ENCODE measurements around the gene SPATA25.
A peak's percentile ranks its signal among the peaks of the same experiment; 100 is the strongest.
"Not testable (repeated sequence)": the region's sequence is repeated elsewhere in the genome, so short reads cannot be mapped to it uniquely, and the experiment has no call there.

The SPATA25 gene

DNA sequence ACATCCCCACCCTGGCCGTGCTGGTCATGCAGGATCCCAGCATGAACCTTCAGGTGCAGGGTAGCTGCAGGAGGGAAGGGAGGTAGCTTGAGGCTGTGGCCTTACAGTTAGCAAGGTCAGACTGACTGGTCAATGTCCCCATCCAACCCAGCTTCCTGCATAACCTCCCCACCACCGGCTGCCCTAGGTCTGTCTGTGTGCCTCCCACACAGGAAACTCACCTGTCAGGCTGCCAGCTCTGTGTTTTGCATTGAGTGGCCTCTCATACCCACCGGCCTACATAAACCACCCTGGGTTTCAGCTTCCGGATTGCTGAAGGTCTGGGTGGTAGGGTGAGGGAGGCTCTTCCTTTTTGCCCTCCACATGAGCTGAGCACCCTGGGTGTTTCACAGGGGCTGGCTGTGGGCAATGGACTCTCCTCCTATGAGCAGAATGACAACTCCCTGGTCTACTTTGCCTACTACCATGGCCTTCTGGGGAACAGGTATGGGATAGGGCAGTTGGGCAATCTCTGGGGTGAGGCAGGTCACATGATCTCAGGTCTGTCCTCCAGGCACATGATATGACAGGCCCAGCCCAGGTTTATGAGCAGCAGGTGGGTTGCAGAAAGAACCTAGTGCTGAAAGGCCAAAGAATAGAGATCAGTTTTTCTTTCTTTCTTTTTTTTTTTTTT is 5.5 kb upstream of the SPATA25 start:
- no peak for DNase-seq (ENCODE audit: low read depth)

DNA sequence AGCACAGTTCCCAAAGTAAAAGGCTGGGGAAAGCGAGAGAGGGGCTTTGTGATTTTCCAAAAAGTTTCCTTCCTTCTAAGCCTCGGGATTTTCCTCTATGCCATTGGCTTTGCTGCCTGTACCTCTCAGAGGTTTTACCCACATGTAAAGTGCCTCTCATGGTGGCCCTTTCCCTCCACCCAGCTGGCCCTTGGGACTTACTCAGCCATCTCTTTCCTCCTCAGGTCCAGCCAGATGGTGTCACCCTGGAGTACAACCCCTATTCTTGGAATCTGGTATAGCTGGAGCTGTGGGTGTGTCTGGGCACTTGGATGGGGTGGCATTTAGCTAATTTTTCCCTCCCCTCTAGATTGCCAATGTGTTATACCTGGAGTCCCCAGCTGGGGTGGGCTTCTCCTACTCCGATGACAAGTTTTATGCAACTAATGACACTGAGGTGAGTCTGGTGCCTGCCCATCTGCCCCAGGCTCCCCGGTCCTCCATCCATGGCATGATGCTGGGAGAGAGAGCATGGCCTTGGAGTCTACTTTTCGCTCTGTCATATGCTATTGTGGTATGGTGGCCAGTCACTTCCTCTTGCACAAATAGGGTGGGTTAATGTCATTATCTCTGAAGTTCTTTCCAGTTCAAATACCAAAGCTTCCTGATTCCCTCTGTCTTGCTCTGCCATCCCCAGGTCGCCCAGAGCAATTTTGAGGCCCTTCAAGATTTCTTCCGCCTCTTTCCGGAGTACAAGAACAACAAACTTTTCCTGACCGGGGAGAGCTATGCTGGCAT is 4.8 kb upstream of the SPATA25 start:
- no peak for DNase-seq (ENCODE audit: low read depth)

- peak; percentile 82 for DNase-seq (ENCODE audit: low read depth)
Observed at GRCh38 chr20:45890985-45891983, 3.9 kb upstream of the SPATA25 start, which contains the start of the genes CTSA and NEURL2. TSS of gene CTSA (plus strand) at chr20:45891335. CDS start at chr20:45891569, 234 bp downstream. TSS of gene NEURL2 (minus strand) at chr20:45891208. CDS start at chr20:45890991, 217 bp downstream.

DNA sequence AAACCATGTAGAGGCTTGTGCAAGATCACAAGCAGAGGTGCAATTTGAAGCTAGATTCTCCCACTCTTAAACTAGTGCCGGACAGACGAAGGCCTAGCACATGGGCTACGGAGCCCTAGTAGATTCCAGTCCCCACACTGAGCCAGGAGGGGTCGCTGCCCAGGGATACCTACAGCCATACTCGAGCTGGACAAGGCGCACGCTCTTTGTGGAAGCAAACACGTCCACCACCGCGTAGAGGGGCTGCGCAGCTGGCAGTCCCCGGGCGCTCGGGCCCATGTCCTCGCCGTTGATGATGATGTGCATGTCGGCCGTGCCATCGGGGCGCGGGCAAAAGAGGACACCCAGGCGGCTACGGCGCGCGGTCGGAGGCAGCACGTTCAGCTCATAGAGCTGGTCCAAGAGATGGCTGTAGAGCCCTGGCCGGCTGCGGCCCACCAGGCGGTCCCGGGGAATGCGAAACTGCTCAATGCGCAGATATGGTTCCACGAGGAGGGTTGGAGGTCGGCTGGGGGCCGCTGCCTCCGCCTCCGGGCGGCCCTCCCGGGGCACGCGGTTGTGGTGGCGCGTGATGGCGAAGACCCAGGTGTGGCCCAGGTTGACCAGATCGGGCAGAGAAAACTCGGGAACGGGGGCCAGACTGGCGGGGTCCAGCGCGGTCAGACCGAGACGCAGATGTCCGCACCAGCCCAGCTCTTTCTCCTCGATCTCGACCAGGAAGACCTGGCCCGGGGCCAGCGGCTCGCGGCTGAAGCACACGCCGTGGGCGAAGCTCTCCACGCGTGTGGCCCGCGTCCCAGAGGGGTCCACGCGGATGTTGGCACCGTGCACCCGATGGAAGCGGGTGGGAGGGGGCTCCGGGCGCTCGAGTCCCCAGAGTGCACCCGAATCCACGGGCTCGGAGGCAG is 2.9 kb upstream of the SPATA25 start:
- DNase-seq (ENCODE audit: low read depth) = peak; percentile 60

GRCh38 chr20:45888681-45889080 is 1.3 kb upstream of the SPATA25 start:
- DNase-seq (ENCODE audit: low read depth) = no peak

DNA sequence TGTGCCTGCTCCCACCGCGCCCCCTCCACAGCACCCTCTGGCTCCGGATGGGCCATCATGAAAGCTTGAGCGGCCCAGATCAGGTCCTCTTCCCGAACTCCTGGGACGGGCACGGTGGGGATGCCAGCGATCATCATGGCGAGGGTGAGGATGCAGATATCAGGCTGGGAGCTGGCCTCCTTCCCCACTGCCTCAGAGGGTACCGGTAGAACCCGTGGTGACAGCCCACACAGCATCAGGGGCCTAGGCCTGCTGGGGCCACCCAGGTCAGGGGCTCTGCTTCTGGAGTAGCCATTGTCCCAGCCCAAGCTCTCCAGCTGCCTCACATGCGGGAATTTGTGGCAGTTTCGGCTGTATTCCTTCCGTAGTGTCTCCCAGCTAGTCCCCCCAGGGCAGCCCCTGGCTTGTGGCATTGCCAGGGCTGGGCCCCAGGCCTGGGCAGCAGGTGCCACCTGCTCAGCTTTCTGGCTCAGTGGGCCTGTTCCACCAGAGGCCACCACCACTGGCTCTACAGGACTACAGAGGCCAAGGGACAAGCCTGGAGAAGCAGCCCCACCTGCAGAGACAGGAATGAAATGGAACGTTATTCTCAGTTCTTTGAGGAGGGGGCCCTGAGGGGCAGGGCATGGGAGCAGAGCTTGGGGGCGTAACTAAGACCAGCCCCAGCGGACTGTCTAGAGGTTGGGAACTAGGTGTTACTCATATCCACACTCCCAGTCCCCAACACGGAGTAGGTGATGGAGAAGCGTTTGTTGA is 654 bp downstream of the SPATA25 start:
- no peak for DNase-seq (ENCODE audit: low read depth)

DNA sequence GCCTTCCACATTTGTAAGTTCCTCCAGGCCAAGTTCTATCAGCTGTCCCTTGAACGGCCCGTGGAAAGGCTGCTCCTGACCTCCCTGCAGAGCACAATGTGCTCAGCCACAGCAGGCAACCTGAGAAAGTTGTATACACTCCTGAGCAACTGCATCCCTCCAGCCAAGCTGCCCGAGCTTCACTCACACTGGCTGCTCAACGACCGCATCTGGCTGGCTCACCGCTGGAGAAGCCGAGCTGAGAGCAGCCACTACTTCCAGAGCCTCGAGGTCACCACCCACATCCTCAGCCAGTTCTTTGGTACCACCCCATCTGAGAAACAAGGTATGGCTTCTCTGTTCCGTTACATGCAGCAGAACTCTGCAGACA is 4.3 kb downstream of the SPATA25 start:
- no peak for DNase-seq (ENCODE audit: low read depth)

DNA sequence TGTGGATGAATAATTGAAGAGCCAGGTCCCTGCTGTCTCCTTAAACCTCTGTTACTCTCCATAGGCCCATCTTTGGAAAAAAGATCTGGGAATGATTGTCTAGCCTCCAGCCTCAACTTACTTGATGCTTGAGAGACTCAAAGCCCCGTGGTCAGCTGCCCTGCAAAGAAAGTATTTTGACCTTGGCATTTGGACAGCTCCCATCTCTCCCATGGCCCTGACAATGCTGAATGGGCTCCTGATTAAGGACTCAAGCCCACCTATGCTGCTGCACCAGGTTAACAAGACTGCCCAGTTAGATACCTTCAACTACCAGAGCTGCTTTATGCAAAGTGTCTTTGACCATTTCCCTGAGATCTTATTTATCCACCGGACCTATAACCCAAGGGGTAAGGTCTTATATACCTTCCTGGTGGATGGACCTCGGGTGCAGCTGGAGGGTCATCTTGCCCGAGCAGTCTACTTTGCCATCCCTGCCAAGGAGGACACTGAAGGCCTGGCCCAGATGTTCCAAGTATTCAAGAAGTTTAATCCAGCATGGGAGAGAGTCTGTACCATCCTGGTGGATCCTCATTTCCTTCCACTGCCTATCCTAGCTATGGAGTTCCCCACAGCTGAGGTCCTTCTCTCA is 4.8 kb downstream of the SPATA25 start:
- no peak for DNase-seq (ENCODE audit: low read depth)

GRCh38 chr20:45880988-45881788 is 6.2 kb downstream of the SPATA25 start, which contains the start of gene ZSWIM1:
TSS of gene ZSWIM1 (plus strand) at chr20:45881227. CDS start at chr20:45882593, 1,366 bp downstream.
- DNase-seq (ENCODE audit: low read depth) = peak; percentile 99

GRCh38 chr20:45878076-45878761 is 9.2 kb downstream of the SPATA25 start:
- no peak for DNase-seq (ENCODE audit: low read depth)

DNA sequence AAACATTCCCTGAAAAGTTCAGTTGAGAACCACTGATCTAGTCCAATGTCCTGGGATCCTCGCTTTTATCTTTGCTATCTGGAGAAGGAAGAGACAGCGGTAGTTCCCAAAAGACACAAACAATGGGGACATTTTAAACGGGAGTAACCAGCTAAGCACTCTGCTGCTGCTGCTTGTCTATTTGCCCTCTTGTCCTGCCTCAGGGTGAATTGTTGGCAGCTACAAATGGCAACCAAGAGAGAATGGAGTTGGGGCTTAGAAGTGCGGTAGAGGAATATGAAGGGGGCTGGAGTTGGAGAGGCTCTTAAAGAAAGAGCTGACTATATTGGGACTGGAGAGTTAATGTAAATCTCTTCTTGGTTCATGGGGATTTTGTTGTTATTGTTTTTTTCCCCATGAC is 12.8 kb downstream of the SPATA25 start:
- no peak for DNase-seq (ENCODE audit: low read depth)

- DNase-seq (ENCODE audit: low read depth) = not testable (repeated sequence)
Observed at GRCh38 chr20:45874104-45874481, 13.3 kb downstream of the SPATA25 start.

GRCh38 chr20:45873409-45874103 is 13.9 kb downstream of the SPATA25 start:
- DNase-seq (ENCODE audit: low read depth) = no peak

DNA sequence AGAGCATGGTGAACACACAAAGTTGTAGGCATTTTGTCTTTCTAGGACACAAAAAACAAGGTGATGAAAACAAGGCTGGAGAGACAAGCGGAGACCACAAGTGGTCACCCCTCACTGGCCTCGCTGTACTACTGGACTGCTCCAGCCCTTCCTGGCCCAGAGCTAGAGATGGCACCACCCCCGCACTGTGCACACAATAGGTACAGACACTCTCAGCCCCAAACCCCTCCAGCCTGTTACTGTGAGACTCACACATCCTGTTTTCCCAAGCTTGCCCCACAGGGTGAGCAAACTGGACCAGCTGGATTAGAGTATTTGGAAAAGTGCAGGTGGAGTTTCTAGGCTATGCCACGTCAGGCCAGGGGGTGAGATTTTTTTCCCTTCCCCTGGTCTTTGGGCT is 14.8 kb downstream of the SPATA25 start:
- no peak for DNase-seq (ENCODE audit: low read depth)

- no peak for DNase-seq (ENCODE audit: low read depth)
Observed at GRCh38 chr20:45867819-45868176, 19.6 kb downstream of the SPATA25 start.

GRCh38 chr20:45867136-45867818 is 20.1 kb downstream of the SPATA25 start:
- no peak for DNase-seq (ENCODE audit: low read depth)

GRCh38 chr20:45866454-45866853 is 21.0 kb downstream of the SPATA25 start:
- DNase-seq (ENCODE audit: low read depth) = no peak

Measured in GM04504 (cell line).